ENCODE measurements around the gene IQGAP1. TPM values are rescaled to one million over a fixed set of nuclear protein-coding genes. Genes with fewer than 3 reads are reported as not detected.

Gene IQGAP1, protein sequence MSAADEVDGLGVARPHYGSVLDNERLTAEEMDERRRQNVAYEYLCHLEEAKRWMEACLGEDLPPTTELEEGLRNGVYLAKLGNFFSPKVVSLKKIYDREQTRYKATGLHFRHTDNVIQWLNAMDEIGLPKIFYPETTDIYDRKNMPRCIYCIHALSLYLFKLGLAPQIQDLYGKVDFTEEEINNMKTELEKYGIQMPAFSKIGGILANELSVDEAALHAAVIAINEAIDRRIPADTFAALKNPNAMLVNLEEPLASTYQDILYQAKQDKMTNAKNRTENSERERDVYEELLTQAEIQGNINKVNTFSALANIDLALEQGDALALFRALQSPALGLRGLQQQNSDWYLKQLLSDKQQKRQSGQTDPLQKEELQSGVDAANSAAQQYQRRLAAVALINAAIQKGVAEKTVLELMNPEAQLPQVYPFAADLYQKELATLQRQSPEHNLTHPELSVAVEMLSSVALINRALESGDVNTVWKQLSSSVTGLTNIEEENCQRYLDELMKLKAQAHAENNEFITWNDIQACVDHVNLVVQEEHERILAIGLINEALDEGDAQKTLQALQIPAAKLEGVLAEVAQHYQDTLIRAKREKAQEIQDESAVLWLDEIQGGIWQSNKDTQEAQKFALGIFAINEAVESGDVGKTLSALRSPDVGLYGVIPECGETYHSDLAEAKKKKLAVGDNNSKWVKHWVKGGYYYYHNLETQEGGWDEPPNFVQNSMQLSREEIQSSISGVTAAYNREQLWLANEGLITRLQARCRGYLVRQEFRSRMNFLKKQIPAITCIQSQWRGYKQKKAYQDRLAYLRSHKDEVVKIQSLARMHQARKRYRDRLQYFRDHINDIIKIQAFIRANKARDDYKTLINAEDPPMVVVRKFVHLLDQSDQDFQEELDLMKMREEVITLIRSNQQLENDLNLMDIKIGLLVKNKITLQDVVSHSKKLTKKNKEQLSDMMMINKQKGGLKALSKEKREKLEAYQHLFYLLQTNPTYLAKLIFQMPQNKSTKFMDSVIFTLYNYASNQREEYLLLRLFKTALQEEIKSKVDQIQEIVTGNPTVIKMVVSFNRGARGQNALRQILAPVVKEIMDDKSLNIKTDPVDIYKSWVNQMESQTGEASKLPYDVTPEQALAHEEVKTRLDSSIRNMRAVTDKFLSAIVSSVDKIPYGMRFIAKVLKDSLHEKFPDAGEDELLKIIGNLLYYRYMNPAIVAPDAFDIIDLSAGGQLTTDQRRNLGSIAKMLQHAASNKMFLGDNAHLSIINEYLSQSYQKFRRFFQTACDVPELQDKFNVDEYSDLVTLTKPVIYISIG (N-terminal part only)
- 10 to 100 TPM; 12.2 to 43.7 (median 26.3) TPM for total RNA-seq
- long read RNA-seq, partial matches to known transcripts: 2 of 2 reads
- long read RNA-seq, other reads (novel, unspliced or antisense): 0 of 2 reads

DNA sequence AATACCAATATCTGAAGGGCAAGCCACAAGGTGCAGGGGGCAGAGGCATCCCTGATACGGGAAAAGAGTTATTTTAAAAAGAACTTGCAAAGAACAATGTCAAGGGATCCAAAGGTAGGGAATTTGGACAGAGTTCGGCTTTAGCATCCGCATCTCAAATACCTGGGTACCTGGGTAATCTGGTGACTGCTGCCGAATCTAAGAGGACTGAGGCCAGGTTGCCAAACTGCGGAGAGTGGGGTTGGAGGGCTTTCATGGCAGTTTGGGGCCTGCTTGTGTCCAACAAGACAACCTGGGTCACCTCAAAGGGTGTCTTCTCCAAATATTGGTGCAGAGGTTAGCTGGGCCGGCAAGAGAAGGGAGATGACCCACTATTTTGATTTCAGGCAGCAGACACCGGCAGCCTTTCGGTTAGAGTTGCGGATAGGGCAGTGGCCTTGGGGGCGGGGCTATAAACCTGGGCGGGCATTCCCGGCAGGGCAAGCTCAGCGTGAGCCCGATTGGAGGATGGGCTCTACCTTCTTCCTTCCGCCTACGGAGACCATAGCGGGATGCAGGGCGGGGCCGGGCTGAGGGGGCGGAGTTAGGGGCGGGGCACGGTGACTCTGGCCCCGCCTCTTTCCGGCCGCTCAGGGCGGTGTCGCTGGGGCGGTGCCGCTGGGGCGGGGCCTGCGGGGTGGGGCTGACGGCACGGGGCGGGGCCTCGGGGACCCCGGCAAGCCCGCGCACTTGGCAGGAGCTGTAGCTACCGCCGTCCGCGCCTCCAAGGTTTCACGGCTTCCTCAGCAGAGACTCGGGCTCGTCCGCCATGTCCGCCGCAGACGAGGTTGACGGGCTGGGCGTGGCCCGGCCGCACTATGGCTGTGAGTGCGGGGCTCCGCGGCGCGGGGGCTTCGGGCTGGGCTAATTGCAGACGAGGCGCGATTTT is at the start of gene IQGAP1:
Gene IQGAP1, plus strand, starts transcription at position 709 of the 928 bp plus-strand sequence. Its CDS starts 100 bp downstream, at position 809.
- intact Hi-C loops (cut with DNase I): no loop called here
- Histone ChIP-seq H3K9me3 (no peaks in the 10 kb centered on the region), H3K4me1 (no peaks in the 10 kb centered on the region), H3K36me3 (no peaks in the 10 kb centered on the region), H3K27me3 (no peaks in the 10 kb centered on the region), H3K27ac (peak within 1 kb of the TSS; percentile 81 to 84 (median 81)), H3K4me3 (peak within 1 kb of the TSS; percentile 66 to 89 (median 78))
- peak; percentile 98 to 99 (median 98) for ATAC-seq
- WGBS (ENCODE audit: insufficient coverage, low coverage, low lambda C conversion rate, missing lambda C conversion rate): 5% methylated on average over 15 of the region's 62 CpGs
- DNase-seq: peak; percentile 98 to 99 (median 99)
- peak; percentile 70 for TF ChIP-seq POLR2A (IDR thresholded peaks at IDR 0.05)
- TF ChIP-seq, protein P1, sequence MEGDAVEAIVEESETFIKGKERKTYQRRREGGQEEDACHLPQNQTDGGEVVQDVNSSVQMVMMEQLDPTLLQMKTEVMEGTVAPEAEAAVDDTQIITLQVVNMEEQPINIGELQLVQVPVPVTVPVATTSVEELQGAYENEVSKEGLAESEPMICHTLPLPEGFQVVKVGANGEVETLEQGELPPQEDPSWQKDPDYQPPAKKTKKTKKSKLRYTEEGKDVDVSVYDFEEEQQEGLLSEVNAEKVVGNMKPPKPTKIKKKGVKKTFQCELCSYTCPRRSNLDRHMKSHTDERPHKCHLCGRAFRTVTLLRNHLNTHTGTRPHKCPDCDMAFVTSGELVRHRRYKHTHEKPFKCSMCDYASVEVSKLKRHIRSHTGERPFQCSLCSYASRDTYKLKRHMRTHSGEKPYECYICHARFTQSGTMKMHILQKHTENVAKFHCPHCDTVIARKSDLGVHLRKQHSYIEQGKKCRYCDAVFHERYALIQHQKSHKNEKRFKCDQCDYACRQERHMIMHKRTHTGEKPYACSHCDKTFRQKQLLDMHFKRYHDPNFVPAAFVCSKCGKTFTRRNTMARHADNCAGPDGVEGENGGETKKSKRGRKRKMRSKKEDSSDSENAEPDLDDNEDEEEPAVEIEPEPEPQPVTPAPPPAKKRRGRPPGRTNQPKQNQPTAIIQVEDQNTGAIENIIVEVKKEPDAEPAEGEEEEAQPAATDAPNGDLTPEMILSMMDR (IDR thresholded peaks at IDR 0.05): no peak

DNA sequence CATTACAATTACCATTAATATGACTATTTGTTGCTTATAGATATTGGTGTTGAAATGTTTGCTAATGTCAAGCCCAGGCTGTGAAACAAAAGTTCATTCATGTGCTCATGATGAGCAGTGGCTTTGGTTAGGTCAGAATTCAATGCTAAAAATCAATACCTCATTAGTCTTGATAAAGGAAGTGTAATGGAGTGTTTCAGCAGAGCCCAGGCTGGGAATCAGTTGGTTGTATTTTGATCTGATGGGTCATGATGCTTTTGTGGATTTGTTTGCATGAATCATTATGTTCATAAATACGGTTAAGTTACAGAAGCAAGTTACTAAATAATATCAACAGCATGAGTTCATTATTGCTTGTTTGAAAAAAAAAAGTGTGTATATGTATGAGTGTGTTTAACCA is 49.5 kb upstream of the IQGAP1 start:
- H3K4me1 ChIP-seq: no peaks in the 10 kb centered on the region
- ATAC-seq (no peak), DNase-seq (no peak)
- 70% methylated on average over 1 of the region's 1 CpG for WGBS (ENCODE audit: insufficient coverage, low coverage, low lambda C conversion rate, missing lambda C conversion rate)
- H3K36me3 ChIP-seq: no peaks in the 10 kb centered on the region
- H3K27ac ChIP-seq: no peak overlapping the region
- H3K27me3 ChIP-seq: no peaks in the 10 kb centered on the region
- no peak for TF ChIP-seq POLR2A (IDR thresholded peaks at IDR 0.05)
- TF ChIP-seq, protein P1 (IDR thresholded peaks at IDR 0.05): no peak
- intact Hi-C loops (cut with DNase I): loop anchor here in 1 of 2 donors (10.0 kb wide), 1 partner anchor 136 kb away; no protein-coding TSS in a partner anchor
- H3K4me3 ChIP-seq: no peak overlapping the region
- no peaks in the 10 kb centered on the region for H3K9me3 ChIP-seq

DNA sequence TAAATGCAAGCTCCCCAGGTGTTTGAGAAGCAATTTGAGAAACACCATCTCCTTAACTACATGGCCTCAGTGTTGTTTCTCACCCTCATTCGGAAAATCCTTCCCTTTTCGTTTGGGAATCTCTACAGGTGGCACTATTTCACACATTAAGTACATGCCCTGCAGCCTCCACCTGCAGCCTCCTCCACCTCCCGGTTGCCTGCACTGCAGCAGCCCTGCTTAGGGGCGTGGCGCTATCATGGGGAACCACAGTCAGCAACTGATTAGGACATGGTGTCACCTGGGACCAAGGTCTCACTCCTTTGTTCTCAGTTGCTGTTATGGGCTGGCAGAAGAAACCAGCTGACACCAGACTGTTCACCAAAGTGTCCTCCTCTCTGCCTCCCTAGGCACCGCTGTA is 47.7 kb upstream of the IQGAP1 start:
- H3K36me3 ChIP-seq: no peaks in the 10 kb centered on the region
- ATAC-seq (no peak), DNase-seq (no peak)
- 66% methylated on average over 5 of the region's 6 CpGs for WGBS (ENCODE audit: insufficient coverage, low coverage, low lambda C conversion rate, missing lambda C conversion rate)
- no peak overlapping the region for H3K27ac ChIP-seq
- intact Hi-C loops (cut with DNase I): no loop called here
- TF ChIP-seq, protein P1 (IDR thresholded peaks at IDR 0.05): no peak
- TF ChIP-seq POLR2A (IDR thresholded peaks at IDR 0.05): no peak
- no peaks in the 10 kb centered on the region for H3K9me3 ChIP-seq
- H3K4me3 ChIP-seq: no peak overlapping the region
- no peaks in the 10 kb centered on the region for H3K27me3 ChIP-seq
- H3K4me1 ChIP-seq: no peaks in the 10 kb centered on the region
